GM18526 (cell line): Measurements from ENCODE around the gene FAM89B.

Source experiments
- POLR2A ChIP-seq: IDR thresholded peaks from 3 replicates; pipeline ENCODE4 v1.6.1; 2011; ENCODE audit not compliant: insufficient read length; ENCODE audit errors: extremely low read depth

The FAM89B gene

DNA sequence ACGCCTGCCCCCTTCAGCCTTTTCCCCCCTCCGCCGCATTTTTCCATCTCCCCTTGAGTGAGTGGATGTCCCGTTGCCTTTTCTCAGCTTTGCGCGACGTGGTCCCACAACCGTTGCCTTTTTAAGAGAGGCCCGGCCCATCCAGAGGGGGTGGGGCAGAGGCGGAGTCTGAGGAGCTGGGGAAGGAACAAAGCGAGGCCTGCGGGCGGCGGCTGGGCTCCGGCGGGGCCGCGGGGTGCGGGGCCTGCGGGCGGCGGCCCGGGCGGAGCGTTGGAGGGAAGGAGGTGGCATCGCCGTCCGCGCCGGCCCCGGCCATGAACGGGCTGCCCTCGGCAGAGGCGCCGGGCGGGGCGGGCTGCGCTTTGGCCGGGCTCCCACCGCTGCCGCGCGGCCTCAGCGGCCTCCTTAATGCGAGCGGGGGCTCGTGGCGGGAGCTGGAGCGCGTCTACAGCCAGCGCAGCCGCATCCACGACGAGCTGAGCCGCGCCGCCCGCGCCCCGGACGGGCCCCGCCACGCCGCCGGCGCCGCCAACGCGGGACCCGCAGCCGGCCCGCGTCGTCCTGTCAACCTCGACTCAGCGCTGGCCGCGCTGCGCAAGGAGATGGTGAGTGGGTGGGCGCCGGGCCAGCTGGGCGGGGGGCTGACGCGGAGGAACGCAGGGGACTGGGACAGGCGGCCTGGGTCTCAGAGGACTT lies at the start of gene FAM89B:
Gene FAM89B (plus strand): TSS at position 183 of the 696 bp plus-strand sequence. CDS start 132 bp downstream, at position 315.
- peak; percentile 44 for TF ChIP-seq POLR2A

DNA sequence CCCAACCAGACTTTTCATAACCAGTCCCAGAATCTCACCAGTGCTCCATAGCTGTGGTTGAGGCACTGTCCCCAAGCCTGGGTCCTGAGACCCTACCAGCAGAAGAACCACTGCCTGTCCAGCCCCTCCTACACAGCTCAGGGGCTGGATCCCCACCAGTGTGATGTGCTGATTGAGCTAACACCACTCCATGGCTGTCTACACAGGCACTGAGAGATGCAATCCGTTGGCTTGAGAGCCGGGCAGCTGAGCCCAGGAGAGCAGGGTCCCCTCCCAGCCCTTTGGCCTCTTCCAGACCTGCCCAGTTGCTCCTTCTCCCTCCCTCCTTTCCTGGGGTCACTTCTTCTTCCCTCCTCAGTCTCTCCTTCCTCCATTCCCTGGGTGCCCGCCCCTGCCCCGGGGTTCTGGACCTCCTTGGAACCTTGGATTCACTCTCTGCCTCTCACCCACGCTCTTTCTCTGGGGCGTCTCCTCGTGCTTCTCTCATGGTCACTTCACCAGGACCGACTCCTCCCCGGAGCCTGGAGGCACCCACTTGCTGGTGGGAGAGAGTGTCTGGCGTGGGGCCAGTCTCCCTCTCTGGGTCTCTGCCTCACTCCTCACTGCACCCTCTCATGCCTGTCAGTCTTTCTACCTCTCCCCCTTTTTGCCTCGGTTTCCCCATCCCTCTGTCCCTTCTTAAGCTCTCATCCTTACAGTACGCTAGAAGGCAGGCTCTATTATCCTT lies 48.2 kb upstream of the FAM89B start:
- no peak for TF ChIP-seq POLR2A

DNA sequence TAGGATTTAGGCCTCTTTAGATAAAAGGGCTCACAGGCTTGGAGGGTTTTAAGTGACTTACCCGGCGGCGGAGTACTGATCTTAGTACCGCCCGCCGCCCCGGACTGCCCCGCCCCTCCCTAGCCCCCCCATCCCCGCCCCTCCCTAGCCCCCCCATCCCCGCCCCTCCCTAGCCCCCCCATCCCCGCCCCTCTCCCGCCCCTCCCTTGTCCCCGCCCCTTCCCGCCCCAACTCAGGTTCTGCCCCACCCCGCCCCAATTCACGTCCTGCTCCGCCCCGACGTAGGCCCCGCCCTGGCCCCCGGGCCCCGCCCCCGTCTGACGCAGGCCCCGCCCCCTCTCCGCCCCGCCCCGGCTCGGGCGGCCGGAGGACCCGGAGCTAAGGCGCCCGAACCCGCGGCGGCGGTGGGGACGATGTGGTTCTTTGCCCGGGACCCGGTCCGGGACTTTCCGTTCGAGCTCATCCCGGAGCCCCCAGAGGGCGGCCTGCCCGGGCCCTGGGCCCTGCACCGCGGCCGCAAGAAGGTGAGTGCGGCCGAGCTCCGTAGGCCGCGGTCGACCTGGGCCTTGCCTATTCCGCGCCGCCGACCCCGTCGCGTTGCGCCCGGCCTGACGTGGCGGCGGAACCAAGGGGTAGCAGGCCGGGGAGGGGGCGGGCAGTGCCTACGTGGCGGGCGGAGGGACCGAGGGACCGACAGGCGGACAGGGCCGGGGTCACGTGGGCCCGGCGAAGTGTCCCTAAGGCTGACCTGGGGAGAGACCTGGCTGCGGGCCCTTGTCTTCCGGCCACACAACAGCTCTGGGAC lies 47.4 kb upstream of the FAM89B start, which contains the start of gene SCYL1:
Gene SCYL1 (plus strand): TSS at position 343 of the 805 bp plus-strand sequence. CDS start 71 bp downstream, at position 414.
- TF ChIP-seq POLR2A = peak; percentile 71

DNA sequence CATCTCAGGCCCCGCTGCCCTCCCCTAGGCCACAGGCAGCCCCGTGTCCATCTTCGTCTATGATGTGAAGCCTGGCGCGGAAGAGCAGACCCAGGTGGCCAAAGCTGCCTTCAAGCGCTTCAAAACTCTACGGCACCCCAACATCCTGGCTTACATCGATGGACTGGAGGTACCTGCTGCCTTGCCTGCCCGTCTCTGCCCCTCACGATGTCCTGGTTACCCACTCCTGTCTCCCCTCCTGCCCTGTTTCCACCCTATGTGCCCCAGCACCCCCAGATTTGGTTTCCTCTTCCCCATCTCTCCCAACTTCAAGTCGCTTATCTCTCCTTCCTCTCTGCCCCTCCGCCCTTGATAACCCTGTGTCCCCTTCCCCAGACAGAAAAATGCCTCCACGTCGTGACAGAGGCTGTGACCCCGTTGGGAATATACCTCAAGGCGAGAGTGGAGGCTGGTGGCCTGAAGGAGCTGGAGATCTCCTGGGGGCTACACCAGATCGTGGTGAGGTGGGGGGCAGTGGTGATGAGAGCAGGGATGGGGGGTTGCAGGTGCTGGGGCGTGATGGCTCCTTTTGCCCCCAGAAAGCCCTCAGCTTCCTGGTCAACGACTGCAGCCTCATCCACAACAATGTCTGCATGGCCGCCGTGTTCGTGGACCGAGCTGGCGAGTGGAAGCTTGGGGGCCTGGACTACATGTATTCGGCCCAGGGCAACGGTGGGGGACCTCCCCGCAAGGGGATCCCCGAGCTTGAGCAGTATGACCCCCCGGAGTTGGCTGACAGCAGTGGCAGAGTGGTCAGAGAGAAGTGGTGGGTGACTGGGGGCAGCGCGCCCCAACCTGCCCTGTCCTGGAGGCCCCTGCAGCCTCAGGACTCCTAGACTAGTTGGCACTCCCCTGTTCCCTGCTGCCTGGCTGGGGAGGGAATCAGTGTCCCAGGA lies 46.5 kb upstream of the FAM89B start:
- no peak for TF ChIP-seq POLR2A

DNA sequence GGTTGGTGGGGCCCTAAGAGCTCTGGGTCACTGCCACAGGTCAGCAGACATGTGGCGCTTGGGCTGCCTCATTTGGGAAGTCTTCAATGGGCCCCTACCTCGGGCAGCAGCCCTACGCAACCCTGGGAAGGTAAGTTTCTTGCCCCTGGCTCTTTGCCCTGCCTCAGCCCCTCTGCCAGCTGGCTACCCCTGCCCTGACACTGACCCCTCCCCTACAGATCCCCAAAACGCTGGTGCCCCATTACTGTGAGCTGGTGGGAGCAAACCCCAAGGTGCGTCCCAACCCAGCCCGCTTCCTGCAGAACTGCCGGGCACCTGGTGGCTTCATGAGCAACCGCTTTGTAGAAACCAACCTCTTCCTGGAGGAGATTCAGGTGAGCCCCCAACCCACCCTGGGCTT lies 45.6 kb upstream of the FAM89B start:
- TF ChIP-seq POLR2A = no peak

DNA sequence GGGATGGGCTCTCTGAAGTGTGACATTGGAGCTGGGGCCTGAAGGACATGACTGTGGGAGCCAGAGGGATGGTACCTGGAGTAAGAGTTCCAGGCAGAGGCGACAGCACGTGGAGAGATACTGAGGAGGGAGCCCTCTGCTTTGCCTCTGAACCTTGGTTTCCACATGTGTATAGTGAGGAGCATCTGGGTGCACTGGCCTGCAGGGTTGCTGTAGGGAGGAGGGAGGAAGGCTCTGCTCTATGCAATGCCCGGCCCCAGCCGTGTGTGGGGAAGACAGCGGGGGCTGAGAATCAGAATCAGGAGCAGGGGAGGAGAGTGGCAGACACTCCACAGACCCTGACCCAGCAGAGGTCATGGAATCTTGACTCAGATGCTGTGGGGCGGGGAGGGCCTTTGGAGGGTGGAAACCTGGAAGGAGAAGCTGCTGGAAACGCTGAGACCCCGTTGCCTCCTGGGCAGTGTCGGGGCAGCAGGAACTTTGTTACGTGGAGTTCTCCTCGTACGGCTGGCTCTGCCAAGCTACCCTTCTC lies 43.5 kb upstream of the FAM89B start:
- TF ChIP-seq POLR2A = no peak

DNA sequence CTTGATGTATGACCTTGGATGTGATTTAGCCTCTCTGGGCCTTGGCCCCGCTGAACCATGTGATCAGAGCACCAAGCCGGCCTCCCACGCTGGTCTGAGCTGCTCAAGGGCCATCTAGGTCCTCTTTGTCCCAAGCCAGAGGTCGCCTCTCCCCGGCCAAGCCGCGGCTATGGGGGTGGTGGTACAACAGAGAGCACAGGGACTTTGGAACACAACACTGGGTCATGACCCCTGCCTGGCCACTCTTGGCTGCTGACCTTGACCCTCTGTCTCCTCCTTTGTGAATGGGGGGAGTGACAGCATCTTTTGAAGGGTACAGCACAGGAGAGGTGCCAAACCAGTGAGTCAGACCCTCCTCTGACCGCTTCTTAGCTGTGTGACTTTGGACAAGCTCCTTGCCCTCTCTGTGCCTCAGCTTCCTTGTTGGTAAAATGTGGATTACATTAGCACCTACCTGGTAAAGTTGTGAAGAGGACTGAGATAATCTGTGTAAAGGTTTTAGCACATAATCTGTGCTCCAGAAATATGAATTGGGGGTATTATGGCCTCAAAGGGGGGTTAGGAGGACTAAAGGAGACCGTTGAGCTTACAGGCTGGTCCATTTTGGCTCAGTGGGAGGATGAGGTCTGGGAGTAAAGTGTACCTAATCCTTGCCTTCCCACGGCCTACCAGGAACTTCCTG lies 42.7 kb upstream of the FAM89B start:
- TF ChIP-seq POLR2A = no peak

DNA sequence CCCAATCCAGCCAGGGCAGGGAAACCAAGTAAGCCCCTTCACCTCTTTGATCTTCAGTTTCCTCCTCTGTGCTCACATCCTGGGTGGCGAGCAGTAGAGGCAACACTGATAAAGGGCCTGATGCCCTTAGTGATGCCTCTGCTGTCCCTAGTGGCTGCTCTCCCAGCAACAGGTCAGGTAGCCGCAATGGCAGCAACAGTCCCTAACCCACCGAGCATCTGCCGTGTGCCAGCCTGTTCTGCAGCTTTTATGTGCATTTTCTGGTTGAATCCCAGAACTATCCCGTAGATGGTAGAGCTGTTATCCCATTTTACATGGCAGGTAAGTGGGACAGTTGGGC lies 42.2 kb upstream of the FAM89B start:
- TF ChIP-seq POLR2A = no peak

DNA sequence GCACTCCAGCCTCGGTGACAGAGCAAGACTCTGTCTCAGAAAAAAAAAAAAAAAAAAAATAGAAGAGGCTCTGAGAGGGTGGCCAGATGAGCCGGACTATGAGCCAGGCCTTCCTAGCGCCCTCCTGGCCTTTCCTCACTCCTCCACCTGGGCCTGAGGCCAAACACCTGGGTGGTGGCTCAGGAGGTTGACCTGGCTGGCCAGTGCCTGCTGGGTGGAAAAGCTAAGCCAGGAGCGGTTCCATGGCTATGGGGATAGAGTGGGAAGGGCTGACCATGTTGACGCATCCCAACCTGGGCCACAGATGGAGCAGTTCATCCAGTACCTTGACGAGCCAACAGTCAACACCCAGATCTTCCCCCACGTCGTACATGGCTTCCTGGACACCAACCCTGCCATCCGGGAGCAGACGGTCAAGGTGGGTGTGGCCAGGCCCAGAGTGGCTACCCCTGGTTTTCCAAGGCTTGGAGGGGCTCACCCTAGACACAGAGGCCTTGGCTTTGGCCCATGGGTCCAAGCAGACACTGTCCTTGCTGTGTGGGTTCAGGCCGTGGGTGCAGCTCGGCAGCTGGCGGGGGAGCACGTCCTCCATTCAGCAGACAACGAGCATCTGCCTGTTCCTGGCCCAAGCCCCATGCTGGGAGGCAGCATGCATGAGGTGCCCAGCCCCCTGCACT lies 39.8 kb upstream of the FAM89B start:
- TF ChIP-seq POLR2A = no peak

DNA sequence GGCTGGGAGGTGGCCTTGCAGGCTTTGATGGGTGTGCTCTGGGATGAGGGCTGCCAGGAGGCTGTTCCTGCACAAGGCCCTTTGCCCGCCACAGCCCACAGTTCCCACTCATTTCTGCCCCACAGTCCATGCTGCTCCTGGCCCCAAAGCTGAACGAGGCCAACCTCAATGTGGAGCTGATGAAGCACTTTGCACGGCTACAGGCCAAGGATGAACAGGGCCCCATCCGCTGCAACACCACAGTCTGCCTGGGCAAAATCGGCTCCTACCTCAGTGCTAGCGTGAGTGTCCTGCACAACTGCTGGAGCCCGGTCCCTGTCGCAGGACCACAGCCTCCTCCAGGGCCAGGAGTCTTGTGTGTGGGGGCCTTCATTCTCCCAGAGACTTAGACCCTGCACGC lies 37.2 kb upstream of the FAM89B start:
- TF ChIP-seq POLR2A = no peak

DNA sequence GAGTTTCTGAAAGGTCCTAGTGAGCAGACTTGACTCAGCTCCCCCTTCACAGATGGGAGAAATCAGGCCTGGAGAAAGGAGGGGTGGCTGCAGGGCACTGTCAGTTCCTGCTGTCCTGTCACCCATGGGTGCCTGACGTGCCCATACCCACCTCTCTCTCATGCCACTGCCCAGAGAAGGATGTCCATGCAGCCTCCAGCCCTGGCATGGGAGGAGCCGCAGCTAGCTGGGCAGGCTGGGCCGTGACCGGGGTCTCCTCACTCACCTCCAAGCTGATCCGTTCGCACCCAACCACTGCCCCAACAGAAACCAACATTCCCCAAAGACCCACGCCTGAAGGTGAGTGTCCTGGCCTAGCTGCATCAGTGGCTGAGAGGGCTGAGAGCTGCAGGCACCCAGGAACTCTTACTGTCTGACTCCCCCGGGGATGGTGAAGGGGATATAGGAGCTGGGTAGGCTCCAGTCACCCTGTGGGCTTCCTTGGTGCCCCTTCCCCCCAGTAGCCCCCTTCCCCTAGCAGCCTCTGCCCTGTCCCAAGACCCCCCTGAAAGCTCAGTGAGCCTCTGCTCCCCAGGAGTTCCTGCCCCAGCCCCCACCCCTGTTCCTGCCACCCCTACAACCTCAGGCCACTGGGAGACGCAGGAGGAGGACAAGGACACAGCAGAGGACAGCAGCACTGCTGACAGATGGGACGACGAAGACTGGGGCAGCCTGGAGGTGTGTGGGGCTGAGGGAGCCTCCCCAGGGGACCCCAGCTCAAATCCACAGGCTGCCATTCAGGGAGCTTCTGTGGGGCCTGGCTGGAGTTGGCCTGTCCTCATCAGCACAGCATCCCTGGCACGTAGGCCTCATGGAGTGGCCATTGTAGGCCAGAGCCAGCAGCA lies 35.7 kb upstream of the FAM89B start:
- no peak for TF ChIP-seq POLR2A

DNA sequence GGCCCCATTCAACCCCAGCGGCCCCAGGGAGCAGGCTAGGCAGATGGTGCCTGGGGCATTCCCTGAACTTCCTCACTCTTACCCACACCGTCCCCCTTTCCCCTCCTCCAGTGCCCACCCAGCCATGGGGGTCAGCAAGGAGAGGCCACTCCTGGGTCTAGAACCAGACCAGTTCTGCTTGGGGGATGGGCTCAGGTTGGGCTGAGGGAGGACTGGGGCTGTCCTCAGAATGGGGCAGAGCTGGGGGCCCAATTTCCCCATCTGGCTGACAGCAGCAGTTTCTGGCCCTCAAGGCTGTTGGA lies 35.1 kb upstream of the FAM89B start:
- no peak for TF ChIP-seq POLR2A
